GM12801 (cell line): ENCODE data around the gene CAPZA1.

Experiments used
- TF ChIP-seq, protein P1 (sequence below): IDR thresholded peaks from one replicate; pipeline ENCODE4 v1.5.1; 2011; ENCODE audit warnings: control low read depth; ENCODE audit not compliant: insufficient read length; ENCODE audit errors: extremely low read depth

The CAPZA1 gene

DNA sequence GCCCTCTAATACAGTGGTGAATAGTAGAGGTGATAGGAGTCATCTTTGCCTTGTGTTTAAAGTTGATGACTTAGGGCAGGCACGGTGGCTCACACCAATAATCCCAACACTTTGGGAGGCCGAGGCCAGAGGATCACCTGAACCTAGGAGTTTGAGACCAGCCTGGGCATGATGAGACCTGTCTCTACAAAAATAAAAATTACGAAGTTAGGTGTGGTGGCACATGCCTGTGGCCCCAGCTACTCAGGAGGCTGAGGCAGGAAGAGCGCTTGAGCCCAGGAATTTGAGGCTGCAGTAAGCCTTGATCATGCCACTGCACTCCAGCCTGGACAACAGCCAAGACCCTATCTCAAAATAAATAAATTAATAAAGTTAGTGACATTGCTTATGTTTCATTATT is 26.6 kb downstream of the CAPZA1 start:
- TF ChIP-seq, protein P1, sequence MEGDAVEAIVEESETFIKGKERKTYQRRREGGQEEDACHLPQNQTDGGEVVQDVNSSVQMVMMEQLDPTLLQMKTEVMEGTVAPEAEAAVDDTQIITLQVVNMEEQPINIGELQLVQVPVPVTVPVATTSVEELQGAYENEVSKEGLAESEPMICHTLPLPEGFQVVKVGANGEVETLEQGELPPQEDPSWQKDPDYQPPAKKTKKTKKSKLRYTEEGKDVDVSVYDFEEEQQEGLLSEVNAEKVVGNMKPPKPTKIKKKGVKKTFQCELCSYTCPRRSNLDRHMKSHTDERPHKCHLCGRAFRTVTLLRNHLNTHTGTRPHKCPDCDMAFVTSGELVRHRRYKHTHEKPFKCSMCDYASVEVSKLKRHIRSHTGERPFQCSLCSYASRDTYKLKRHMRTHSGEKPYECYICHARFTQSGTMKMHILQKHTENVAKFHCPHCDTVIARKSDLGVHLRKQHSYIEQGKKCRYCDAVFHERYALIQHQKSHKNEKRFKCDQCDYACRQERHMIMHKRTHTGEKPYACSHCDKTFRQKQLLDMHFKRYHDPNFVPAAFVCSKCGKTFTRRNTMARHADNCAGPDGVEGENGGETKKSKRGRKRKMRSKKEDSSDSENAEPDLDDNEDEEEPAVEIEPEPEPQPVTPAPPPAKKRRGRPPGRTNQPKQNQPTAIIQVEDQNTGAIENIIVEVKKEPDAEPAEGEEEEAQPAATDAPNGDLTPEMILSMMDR: no peak

DNA sequence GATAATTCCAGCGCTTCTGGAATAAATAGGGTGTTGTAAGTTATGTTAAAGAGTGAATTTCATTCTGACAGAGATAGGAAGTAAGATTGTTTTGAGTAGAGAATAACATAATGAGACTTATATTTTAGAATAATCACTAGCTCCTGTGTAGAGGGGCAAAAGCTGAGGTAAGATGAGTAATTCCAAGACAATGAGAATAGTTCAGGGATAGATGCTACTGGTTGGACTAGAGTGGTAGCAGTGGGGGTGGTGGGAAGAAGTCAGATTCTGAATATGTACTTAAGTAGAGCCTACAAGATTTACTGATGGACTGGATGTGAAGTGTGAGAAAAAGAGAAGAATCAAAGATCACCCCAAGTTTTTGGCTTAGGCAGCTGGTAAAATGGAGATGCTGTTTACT is 31.6 kb downstream of the CAPZA1 start:
- TF ChIP-seq, protein P1: no peak

DNA sequence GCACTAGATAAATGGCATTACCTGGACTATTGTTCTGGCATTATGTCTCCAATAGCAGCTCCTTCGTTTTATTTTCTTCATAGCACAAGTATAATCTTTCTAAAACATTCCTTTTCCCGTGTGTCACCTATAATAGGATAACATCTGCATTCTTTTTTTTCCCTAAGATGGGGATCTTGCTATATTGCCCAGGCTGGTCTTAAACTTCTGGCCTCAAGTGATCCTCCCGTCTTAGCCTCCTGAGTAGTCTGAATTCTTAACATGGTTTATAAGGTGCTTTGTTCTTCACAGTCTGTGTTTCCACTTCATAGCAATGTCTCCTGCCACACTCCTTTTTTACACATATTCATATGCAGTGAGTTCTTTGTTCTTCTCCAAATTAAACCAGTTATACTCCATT is 46.2 kb downstream of the CAPZA1 start:
- TF ChIP-seq, protein P1: no peak

DNA sequence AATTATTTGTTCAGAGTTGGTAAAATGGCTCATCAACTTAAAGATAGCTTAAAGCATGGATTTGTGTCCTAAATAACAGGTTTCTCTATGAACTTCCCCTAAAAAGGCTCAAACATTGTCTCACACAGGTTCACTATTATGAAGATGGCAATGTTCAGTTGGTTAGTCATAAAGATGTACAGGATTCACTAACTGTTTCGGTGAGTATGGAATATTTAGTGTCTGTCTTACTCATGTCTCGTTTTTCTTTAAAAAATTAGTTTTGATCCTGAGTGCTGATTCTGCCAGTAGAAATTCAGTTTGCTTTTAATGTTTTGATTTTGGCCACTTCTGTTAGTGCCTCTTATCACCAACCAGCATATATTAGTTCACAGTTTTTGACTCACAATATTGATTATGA is 47.3 kb downstream of the CAPZA1 start:
- TF ChIP-seq, protein P1: no peak

DNA sequence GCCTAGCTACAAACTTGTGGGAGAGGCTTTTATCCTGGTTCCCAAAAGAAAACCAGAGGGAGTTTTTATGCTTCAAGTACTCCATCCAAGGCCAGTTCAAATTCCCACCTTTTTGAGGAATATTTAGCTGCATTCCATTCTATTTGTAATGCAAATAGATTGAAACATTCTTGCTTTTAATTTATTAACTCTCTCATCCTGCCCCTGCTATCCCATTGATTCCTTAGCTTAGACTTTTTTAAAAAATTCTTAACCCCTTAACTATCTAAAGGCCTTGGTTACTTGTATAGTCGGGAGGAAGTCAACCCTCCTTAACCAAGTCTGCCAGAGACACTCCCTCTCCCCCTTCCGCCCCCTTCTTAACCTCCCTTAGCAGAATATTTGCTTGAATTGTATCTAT is 52.4 kb downstream of the CAPZA1 start:
- TF ChIP-seq, protein P1: no peak

DNA sequence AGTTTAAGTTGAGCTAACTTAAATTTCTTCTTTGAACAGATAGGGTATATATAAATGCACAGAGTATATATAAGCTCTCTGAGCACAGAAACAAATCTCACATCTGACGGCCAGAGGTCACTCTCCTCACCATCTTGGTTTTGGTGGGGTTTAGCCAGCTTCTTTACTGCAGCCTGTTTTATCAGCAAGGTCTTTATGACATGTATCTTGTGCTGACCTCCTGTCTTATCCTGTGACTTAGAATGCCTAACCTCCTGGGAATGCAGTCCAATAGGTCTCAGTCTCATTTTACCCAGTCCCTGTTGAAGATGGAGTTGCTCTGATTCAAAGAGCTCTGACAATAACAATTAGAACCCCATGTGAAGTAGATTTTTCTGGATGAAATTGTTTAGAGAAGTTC is 53.2 kb downstream of the CAPZA1 start:
- TF ChIP-seq, protein P1: no peak

DNA sequence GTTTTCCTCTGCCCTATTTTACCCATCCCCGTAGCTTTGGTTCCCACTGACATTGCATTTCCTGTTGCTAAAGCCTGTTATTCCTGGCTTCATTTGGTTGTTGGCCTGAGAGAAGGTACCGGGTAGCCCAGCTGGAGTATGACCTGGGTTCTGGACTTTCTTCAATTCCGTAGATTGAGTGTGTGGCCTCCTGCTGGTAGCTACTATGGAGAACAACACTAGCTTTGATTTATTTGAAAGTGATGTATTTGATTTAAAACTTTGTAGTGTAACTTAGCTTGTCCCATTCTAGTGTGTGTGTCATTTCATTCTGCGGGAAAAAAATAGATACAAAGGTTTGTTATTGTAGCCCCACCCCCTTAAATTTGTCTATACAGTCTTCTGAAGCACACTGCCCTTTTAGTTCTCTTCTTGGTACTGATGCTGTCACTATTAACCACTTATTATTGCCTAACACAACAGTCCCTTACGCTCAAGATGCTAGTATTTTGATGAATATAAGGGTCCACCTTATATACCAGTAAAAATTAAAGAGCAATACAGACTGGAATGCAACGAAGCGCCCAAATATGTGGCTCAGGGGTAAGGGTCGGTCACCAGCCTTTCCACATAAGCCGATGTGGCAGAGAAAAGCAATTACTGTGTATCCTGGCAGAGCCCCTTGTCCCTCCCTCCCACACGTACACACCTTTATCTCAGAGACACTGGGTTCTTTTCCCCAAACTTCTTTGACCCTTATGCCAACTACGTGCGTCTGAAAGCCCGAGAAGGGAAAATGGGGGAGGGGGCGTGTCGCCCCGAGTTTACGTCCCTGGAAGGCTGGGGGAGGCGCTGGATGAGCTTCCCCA is 54.2 kb downstream of the CAPZA1 start:
- TF ChIP-seq, protein P1: no peak
